HEK293T (cell line): ENCODE results near the gene PUS7.
"Not testable (repeated sequence)": the region's sequence is repeated elsewhere in the genome, so short reads cannot be mapped to it uniquely, and the experiment has no call there.

Experiments
- CTCF ChIA-PET: fragments of 350-600 bp; formaldehyde crosslinking; extraction: SDS; loops from one replicate; lab custom pipeline; 2021; ENCODE audit warnings: antibody characterized with exemption, inconsistent platforms; lab: Yijun Ruan, JAX
- POLR2A ChIA-PET: fragments of 350-600 bp; formaldehyde crosslinking; extraction: SDS; loops from one replicate; lab custom pipeline; 2020; ENCODE audit warnings: antibody characterized with exemption, inconsistent platforms; lab: Yijun Ruan, JAX
- DNase-seq: peaks from one replicate; pipeline ENCODE4 v3.0.0; 2012; ENCODE audit warnings: mixed read lengths; ENCODE audit errors: extremely low spot score
- ARNT ChIP-seq: fragments of 450-650 bp; IDR thresholded peaks from 2 replicates; pipeline ENCODE4 v1.6.1; 2017; ENCODE audit warnings: mild to moderate bottlenecking
- BHLHE40 ChIP-seq: fragments of 450-650 bp; IDR thresholded peaks from 2 replicates; pipeline ENCODE4 v1.6.1; 2016; ENCODE audit warnings: mild to moderate bottlenecking, moderate library complexity, borderline replicate concordance
- CTBP1 ChIP-seq: fragments of 450-650 bp; IDR thresholded peaks from 2 replicates; pipeline ENCODE4 v1.6.1; 2016; ENCODE audit warnings: borderline replicate concordance
- ELF4 ChIP-seq: fragments of 450-650 bp; IDR thresholded peaks from 2 replicates; pipeline ENCODE4 v1.6.1; 2017; ENCODE audit warnings: antibody characterized with exemption
- FOXA1 ChIP-seq: fragments of 450-650 bp; IDR thresholded peaks from 2 replicates; pipeline ENCODE4 v1.6.1; 2016; ENCODE audit warnings: mild to moderate bottlenecking
- FOXK2 ChIP-seq: fragments of 450-650 bp; IDR thresholded peaks from 2 replicates; pipeline ENCODE4 v1.6.1; 2016; ENCODE audit warnings: mild to moderate bottlenecking
- FOXM1 ChIP-seq: fragments of 450-650 bp; IDR thresholded peaks from 2 replicates; pipeline ENCODE4 v1.6.1; 2017; ENCODE audit warnings: mild to moderate bottlenecking, borderline replicate concordance
- HDGF ChIP-seq: fragments of 450-650 bp; IDR thresholded peaks from 2 replicates; pipeline ENCODE4 v1.6.1; 2017; ENCODE audit warnings: antibody characterized with exemption, borderline replicate concordance
- L3MBTL2 ChIP-seq: fragments of 450-650 bp; conservative IDR thresholded peaks from 2 replicates; pipeline ENCODE4 v1.6.1; 2016; ENCODE audit warnings: mild to moderate bottlenecking
- LEF1 ChIP-seq: fragments of 450-650 bp; IDR thresholded peaks from 2 replicates; pipeline ENCODE4 v1.6.1; 2017; ENCODE audit warnings: mild to moderate bottlenecking, borderline replicate concordance
- NFRKB ChIP-seq: fragments of 450-650 bp; IDR thresholded peaks from 2 replicates; pipeline ENCODE4 v1.6.1; 2016; ENCODE audit warnings: mild to moderate bottlenecking, moderate library complexity
- SP1 ChIP-seq: fragments of 450-650 bp; IDR thresholded peaks from 2 replicates; pipeline ENCODE4 v1.6.1; 2017
- SUZ12 ChIP-seq: fragments of 450-650 bp; IDR thresholded peaks from 2 replicates; pipeline ENCODE4 v1.6.1; 2016; ENCODE audit warnings: mild to moderate bottlenecking
- TARDBP ChIP-seq: fragments of 450-650 bp; IDR thresholded peaks from 2 replicates; pipeline ENCODE4 v1.6.1; 2016
- ZNF384 ChIP-seq: fragments of 450-650 bp; IDR thresholded peaks from 2 replicates; pipeline ENCODE4 v1.6.1; 2016

Gene PUS7

GRCh38 chr7:105423987-105424386 is 98.1 kb downstream of the PUS7 start:
- ChIA-PET CTCF (no interaction called here), POLR2A (no interaction called here)
- no peak for TF ChIP-seq ARNT
- no peak for TF ChIP-seq SP1
- TF ChIP-seq BHLHE40 = no peak
- TF ChIP-seq L3MBTL2 = no peak
- TF ChIP-seq ZNF384 = no peak
- TF ChIP-seq FOXA1 = no peak
- no peak for TF ChIP-seq HDGF
- no peak for DNase-seq

GRCh38 chr7:105413887-105414437 is 108.1 kb downstream of the PUS7 start:
- ChIA-PET CTCF (interaction anchor here (0.7 kb wide), 1 partner anchor 659 kb away, joined by 3 read pairs; no protein-coding TSS in a partner anchor), POLR2A (interaction anchor here (0.8 kb wide), 1 partner anchor 25 kb away, joined by 3 read pairs; no protein-coding TSS in a partner anchor)
- DNase-seq = no peak
- TF ChIP-seq HDGF (no peak), LEF1 (no peak), FOXM1 (no peak), FOXA1 (no peak), ARNT (no peak), CTBP1 (no peak), SUZ12 (no peak), SP1 (no peak)

DNA sequence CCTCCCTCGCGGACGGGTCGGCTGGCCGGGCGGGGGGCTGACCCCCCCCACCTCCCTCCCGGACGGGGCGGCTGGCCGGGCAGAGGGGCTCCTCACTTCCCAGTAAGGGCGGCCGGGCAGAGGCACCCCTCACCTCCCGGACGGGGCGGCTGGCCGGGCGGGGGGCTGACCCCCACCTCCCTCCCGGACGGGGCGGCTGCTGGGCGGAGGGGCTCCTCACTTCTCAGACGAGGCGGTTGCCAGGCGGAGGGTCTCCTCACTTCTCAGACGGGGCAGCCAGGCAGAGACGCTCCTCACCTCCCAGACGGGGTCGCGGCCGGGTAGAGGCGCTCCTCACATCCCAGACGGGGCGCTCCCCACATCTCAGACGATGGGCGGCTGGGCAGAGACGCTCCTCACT is 111.3 kb downstream of the PUS7 start:
- POLR2A ChIA-PET, CTCF ChIA-PET, DNase-seq: not testable (repeated sequence)

DNA sequence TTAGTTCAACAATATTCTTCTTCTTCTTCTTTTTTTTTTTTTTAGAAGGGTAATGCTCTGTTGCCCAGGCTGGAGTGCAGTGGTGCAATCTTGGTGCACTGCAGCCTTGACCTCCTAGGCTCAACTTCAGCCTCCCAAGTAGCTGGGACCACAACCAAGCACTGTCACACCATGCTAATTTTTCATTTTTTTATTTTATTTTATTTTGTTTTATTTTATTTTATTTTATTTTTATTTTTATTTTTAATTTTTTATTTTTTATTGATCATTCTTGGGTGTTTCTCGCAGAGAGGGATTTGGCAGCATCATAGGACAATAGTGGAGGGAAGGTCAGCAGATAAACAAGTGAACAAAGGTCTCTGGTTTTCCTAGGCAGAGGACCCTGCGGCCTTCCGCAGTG is 112.3 kb downstream of the PUS7 start:
- DNase-seq, POLR2A ChIA-PET: not testable (repeated sequence)
- CTCF ChIA-PET = interaction anchor here (1.0 kb wide), 1 partner anchor 11 kb away, joined by 3 read pairs; no protein-coding TSS in a partner anchor

DNA sequence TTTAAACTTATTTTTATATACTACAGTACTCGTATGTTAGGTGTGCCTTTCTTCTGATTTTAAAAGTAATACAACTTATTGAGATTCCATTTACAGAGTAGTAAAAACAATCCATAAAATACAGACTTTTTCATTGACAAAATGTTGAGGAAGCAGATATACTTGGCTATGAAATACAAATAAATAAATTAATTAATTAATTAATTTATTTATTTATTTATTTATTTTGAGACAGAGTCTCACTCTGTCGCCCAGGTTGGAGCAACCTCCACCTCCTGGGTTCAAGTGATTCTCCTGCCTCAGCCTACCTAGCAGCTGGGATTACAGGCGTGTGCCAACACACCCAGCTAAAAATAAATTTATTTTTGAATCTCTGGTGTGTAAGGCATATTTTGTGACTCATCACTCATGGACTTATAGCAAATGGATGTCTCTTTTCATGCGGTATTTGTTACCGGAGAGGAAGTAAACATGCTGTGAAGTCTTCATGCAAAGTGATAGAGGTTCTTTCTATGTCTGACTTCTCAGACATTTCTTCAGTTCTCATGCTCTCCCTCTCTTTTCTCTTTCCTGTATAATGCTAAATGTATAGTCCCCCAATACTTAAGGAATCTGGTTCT is 113.2 kb downstream of the PUS7 start:
- POLR2A ChIA-PET = no interaction called here
- CTCF ChIA-PET = interaction anchor here (0.6 to 1.0 kb wide), 2 partner anchors 10 to 505 kb away, joined by 3 read pairs; no protein-coding TSS in a partner anchor
- no peak for TF ChIP-seq LEF1
- no peak for TF ChIP-seq ELF4
- TF ChIP-seq NFRKB = no peak
- no peak for TF ChIP-seq ZNF384
- TF ChIP-seq FOXM1 = no peak
- TF ChIP-seq TARDBP = no peak
- TF ChIP-seq ARNT = no peak
- TF ChIP-seq FOXK2 = no peak
- no peak for TF ChIP-seq SUZ12
- no peak for DNase-seq
